Measurements from ENCODE around the gene SOCS4.
"Not testable (repeated sequence)": the region's sequence is repeated elsewhere in the genome, so short reads cannot be mapped to it uniquely, and the experiment has no call there.

SOCS4 gene

GRCh38 chr14:55026793-55027561 lies at the start of gene SOCS4, which contains the start of gene WDHD1:
TSS of gene SOCS4 (plus strand) at chr14:55027236. CDS start at chr14:55043042, 15,806 bp downstream.
TSS of gene WDHD1 (minus strand) at chr14:55027099. CDS start at chr14:55026787, 312 bp downstream.
- DNase-seq (ENCODE audit: low read depth), result peak; percentile 94

GRCh38 chr14:54979039-54979438 lies 48.0 kb upstream of the SOCS4 start:
- DNase-seq (ENCODE audit: low read depth), result no peak

GRCh38 chr14:54981698-54982097 lies 45.3 kb upstream of the SOCS4 start:
- DNase-seq (ENCODE audit: low read depth), result no peak

GRCh38 chr14:54985156-54985555 lies 41.9 kb upstream of the SOCS4 start:
- no peak for DNase-seq (ENCODE audit: low read depth)

- no peak for DNase-seq (ENCODE audit: low read depth)
These were observed 26.7 kb upstream of the SOCS4 start for GRCh38 chr14:55000381-55000780.

GRCh38 chr14:55005071-55005470 lies 22.0 kb upstream of the SOCS4 start:
- no peak for DNase-seq (ENCODE audit: low read depth)

- no peak for DNase-seq (ENCODE audit: low read depth)
These were observed 12.0 kb upstream of the SOCS4 start for GRCh38 chr14:55015006-55015405.

- no peak for DNase-seq (ENCODE audit: low read depth)
These were observed 7.0 kb upstream of the SOCS4 start for GRCh38 chr14:55019968-55020554.

GRCh38 chr14:55024365-55024764 lies 2.7 kb upstream of the SOCS4 start:
- not testable (repeated sequence) for DNase-seq (ENCODE audit: low read depth)

GRCh38 chr14:55025948-55026347 lies 1.1 kb upstream of the SOCS4 start:
- DNase-seq (ENCODE audit: low read depth), result no peak

- no peak for DNase-seq (ENCODE audit: low read depth)
These were observed 619 bp upstream of the SOCS4 start for GRCh38 chr14:55026441-55026792.

GRCh38 chr14:55028066-55028465 lies 1.0 kb downstream of the SOCS4 start:
- DNase-seq (ENCODE audit: low read depth), result no peak

- DNase-seq (ENCODE audit: low read depth), result no peak
These were observed 1.4 kb downstream of the SOCS4 start for GRCh38 chr14:55028476-55028875.

GRCh38 chr14:55031190-55031589 lies 4.2 kb downstream of the SOCS4 start:
- DNase-seq (ENCODE audit: low read depth), result no peak

GRCh38 chr14:55037995-55038394 lies 11.0 kb downstream of the SOCS4 start:
- not testable (repeated sequence) for DNase-seq (ENCODE audit: low read depth)

GRCh38 chr14:55038708-55039107 lies 11.7 kb downstream of the SOCS4 start:
- no peak for DNase-seq (ENCODE audit: low read depth)

GRCh38 chr14:55043528-55043927 lies 16.5 kb downstream of the SOCS4 start:
- no peak for DNase-seq (ENCODE audit: low read depth)

- DNase-seq (ENCODE audit: low read depth), result no peak
These were observed 18.1 kb downstream of the SOCS4 start for GRCh38 chr14:55045087-55045486.

- no peak for DNase-seq (ENCODE audit: low read depth)
These were observed 20.4 kb downstream of the SOCS4 start for GRCh38 chr14:55047301-55048053.

GRCh38 chr14:55048900-55049436 lies 21.9 kb downstream of the SOCS4 start:
- no peak for DNase-seq (ENCODE audit: low read depth)

GRCh38 chr14:55051165-55051422 lies 24.1 kb downstream of the SOCS4 start:
- DNase-seq (ENCODE audit: low read depth), result no peak

GRCh38 chr14:55051423-55052268 lies 24.6 kb downstream of the SOCS4 start, which contains the start of gene MAPK1IP1L:
TSS of gene MAPK1IP1L (plus strand) at chr14:55051647. CDS start at chr14:55061684, 10,037 bp downstream.
- peak; percentile 79 for DNase-seq (ENCODE audit: low read depth)
